GM21528 (cell line): ENCODE data around the gene EFNB3.

Experiments used
- ATAC-seq: cut with Tn5 transposase; IDR thresholded peaks from one replicate; pipeline ENCODE4 v1.9.1; 2021; ENCODE audit warnings: mild to moderate bottlenecking, moderate library complexity; ENCODE audit not compliant: unreplicated experiment, low FRiP score

Gene EFNB3

GRCh38 chr17:7716901-7717755, 12.1 kb downstream of the EFNB3 start, which contains the start of gene DNAH2:
TSS of gene DNAH2 (plus strand) at chr17:7717744. CDS start at chr17:7719735, 1,991 bp downstream.
- ATAC-seq: no peak

GRCh38 chr17:7717756-7718350, 12.9 kb downstream of the EFNB3 start:
- no peak for ATAC-seq

DNA sequence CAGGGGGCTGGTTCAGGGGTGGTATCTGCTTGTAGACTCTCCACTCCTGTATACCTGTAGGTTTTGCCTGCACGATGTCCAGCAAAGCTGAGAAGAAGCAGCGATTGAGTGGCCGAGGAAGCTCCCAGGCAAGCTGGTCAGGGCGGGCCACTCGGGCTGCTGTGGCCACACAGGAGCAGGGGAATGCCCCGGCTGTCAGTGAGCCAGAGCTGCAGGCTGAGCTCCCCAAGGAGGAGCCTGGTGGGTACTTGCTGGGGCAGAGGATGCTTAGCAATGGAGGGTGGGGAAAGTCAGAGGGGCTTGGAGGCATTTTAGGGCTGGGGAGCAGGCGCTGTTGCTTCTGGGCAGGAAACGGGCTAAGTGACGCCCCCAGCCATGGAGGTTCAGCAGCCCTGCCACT, 14.7 kb downstream of the EFNB3 start:
- no peak for ATAC-seq

- ATAC-seq: no peak
These were observed 15.1 kb downstream of the EFNB3 start for GRCh38 chr17:7720125-7720524.

GRCh38 chr17:7721612-7722011, 16.6 kb downstream of the EFNB3 start:
- no peak for ATAC-seq

DNA sequence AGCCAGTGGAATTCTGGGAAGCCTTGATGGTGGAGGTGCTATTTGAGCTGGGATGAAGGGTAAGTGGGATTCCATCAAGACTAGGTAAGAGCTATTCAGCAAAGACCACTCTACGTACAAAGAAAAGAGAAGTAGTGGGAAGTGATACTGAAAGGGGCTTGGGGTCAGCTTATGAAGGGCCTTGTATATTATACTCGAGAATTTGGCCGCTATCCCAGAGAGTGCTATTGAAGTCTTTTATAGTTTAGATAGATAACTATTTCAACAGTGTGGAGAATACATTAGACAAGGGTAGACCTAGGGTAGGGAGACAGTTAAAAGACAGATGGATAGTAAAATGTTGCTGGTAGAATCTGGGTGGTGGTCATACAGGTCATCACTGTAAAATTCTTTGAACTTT, 22.9 kb downstream of the EFNB3 start:
- no peak for ATAC-seq

DNA sequence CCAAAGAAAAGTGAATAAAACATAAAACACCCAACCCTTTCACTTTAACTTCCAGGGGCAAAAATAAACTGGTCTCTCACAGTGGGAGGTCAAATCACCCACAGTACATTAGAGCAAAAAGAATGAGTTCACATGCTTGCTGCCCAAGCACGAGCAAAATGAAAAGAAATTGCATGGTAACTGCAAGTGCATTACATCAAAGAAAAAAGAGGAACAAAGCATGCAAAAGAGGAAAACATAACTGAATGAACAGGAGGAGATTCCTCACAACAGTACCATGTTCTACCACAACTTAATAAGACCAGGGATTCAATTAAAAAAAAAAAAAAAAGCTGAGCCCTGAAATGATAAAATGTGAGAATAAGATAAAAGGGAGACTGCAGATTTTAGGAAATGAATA, 24.8 kb downstream of the EFNB3 start:
- no peak for ATAC-seq

- ATAC-seq: no peak
These were observed 28.1 kb downstream of the EFNB3 start for GRCh38 chr17:7732981-7733539.

GRCh38 chr17:7737601-7738000, 32.6 kb downstream of the EFNB3 start:
- ATAC-seq: no peak

DNA sequence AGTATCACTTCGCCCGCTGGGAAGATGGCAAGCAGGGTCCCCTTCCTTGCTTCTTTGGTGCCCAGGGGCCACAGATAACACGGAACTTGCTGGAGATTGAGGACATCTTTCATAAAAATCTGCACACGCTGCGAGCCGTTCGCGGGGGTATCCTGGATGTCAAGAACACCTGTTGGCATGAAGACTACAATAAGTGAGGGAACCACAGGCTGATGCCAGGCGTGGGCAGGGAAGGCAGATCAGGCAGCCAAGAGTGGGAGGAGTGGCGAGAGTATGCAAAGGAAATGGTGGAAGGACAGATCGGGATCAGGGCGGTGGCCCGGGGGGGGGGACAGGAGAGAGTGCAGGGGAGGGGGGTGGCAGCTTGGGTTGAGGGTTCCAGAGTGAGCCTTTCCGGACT, 34.7 kb downstream of the EFNB3 start:
- no peak for ATAC-seq

GRCh38 chr17:7740481-7741001, 35.5 kb downstream of the EFNB3 start:
- ATAC-seq: no peak

DNA sequence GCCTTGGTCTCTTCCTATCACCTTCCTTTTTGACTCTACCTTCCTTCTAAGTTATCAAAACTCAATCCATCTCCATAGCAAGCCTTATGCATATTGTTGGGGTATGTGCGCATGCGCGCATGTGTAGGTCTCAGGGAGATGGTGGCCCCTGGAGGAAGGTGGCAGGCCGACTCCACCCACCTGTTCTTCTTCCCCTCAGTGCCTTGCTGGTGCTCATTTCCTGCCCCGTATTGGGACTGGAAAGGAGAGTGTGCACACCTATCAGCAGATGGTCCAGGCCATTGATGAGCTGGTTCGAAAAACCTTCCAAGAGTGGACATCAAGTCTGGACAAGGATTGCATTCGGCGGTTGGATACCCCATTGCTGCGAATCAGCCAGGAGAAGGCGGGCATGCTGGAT, 37.7 kb downstream of the EFNB3 start:
- ATAC-seq: no peak

- ATAC-seq: no peak
These were observed 39.4 kb downstream of the EFNB3 start for GRCh38 chr17:7744416-7744815.

- ATAC-seq: no peak
These were observed 40.9 kb downstream of the EFNB3 start for GRCh38 chr17:7745748-7746470.

DNA sequence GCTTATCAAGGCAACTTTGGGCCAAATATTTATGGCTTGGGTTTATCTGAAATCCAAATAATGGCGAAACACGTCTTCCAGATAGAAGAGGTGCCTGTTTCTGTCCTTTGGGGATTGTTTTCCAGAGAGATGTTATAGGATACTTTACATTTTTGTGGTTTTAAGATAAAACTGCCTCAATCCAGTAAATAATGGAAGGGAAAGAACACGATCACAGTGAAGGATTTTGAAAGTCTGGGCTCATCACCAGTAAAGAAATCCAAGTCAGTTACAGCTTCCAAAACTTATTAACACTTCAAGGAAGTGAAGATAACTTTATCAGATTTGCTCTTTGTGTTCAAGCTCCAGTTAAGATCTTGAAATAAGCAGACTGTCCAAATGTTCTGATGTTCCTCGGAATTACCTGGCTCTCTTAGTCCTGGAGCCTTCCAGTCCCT, 42.7 kb downstream of the EFNB3 start:
- ATAC-seq: no peak

- no peak for ATAC-seq
These were observed 43.2 kb downstream of the EFNB3 start for GRCh38 chr17:7748076-7748775.

DNA sequence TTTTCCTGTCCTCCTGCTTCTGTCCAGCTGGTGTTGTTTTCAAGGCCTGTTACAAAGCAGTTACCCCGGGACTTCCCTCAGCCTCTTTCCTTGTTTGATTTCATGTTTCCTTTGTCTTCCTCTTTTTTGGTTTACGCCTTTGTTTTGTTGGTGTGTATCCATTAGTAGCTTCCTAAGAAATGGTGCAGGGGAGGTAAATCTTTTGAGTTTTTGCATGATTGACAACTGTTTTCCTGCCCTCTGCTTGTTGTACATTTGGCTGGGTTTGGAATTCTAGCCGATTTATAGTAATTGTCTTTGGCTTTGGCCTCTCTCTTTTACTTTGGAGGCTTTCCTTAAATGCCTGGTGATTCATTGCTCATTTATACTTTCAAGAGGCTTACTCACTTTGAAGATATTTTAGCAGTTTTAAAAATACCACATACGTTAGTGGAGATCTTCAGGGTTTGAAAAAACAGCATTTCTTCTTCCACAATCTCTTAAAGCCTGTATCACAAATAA, 45.4 kb downstream of the EFNB3 start:
- ATAC-seq: no peak

- ATAC-seq: no peak
These were observed 49.7 kb downstream of the EFNB3 start for GRCh38 chr17:7754656-7755055.

- no peak for ATAC-seq
These were observed 50.3 kb downstream of the EFNB3 start for GRCh38 chr17:7755095-7755890.
